Measurements from ENCODE around the gene CNTF. TPM values are rescaled to one million over a fixed set of nuclear protein-coding genes. Genes with fewer than 3 reads are reported as not detected.

The CNTF gene
- total RNA-seq, 1 experiment from 2014 or later: 1.6 TPM

DNA sequence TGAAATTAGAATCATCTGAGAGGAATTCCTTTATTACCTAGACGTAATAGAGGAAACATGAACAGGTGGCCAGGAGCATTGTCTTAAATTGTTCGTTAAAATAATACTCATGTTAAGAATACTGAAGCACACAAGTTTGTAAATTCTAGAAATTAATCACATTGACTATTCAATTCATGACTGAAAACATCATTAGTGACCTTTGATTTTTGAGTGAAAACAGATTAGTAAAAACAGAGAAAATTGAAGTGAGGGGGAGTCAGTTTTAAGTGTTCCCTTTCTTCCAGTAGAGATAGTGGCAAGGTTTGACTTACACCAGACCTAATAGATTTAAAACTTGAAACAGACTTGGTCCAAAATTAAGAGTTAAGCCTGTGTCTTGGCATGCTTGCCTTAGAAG, 42.2 kb upstream of the CNTF start:
- ATAC-seq (no peak), DNase-seq (ENCODE audit: low spot score) (no peak)
- CTCF ChIA-PET: no interaction called here
- peak overlapping the region; percentile 96 for H3K4me3 Mint-ChIP-seq
- H3K9me3 Mint-ChIP-seq: no peaks in the 10 kb centered on the region
- POLR2A ChIA-PET: no interaction called here
- H3K4me1 Mint-ChIP-seq: peaks cover 38% of the 10 kb centered on the region
- no peaks in the 10 kb centered on the region for H3K27me3 Mint-ChIP-seq (ENCODE audit: low read depth)
- peaks cover 2% of the 10 kb centered on the region for H3K36me3 Mint-ChIP-seq
- TF ChIP-seq NR3C1 (CRISPR knock-in tag; conservative IDR thresholded peaks at IDR 0.05; ENCODE audit: low read depth) (no peak), CREB1 (CRISPR knock-in tag; IDR thresholded peaks at IDR 0.05) (no peak), JUN (CRISPR knock-in tag; IDR thresholded peaks at IDR 0.05) (no peak), ESRRA (CRISPR knock-in tag; IDR thresholded peaks at IDR 0.05; ENCODE audit: borderline replicate concordance) (no peak), JAZF1 (CRISPR knock-in tag; IDR thresholded peaks at IDR 0.05) (no peak), KAT7 (CRISPR knock-in tag; IDR thresholded peaks at IDR 0.05; ENCODE audit: borderline replicate concordance) (no peak), ZNF263 (CRISPR knock-in tag; IDR thresholded peaks at IDR 0.05; ENCODE audit: low read depth) (no peak), FOXP1 (CRISPR knock-in tag; IDR thresholded peaks at IDR 0.05; ENCODE audit: borderline replicate concordance) (no peak), SMAD4 (CRISPR knock-in tag; IDR thresholded peaks at IDR 0.05) (no peak), NFYB (CRISPR knock-in tag; conservative IDR thresholded peaks at IDR 0.05; ENCODE audit: low read depth) (no peak), RELA (CRISPR knock-in tag; IDR thresholded peaks at IDR 0.05; ENCODE audit: borderline replicate concordance) (no peak)
- TF ChIP-seq, protein P1, sequence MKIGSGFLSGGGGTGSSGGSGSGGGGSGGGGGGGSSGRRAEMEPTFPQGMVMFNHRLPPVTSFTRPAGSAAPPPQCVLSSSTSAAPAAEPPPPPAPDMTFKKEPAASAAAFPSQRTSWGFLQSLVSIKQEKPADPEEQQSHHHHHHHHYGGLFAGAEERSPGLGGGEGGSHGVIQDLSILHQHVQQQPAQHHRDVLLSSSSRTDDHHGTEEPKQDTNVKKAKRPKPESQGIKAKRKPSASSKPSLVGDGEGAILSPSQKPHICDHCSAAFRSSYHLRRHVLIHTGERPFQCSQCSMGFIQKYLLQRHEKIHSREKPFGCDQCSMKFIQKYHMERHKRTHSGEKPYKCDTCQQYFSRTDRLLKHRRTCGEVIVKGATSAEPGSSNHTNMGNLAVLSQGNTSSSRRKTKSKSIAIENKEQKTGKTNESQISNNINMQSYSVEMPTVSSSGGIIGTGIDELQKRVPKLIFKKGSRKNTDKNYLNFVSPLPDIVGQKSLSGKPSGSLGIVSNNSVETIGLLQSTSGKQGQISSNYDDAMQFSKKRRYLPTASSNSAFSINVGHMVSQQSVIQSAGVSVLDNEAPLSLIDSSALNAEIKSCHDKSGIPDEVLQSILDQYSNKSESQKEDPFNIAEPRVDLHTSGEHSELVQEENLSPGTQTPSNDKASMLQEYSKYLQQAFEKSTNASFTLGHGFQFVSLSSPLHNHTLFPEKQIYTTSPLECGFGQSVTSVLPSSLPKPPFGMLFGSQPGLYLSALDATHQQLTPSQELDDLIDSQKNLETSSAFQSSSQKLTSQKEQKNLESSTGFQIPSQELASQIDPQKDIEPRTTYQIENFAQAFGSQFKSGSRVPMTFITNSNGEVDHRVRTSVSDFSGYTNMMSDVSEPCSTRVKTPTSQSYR (CRISPR knock-in tag; IDR thresholded peaks at IDR 0.05): no peak
- TF ChIP-seq, protein P2, sequence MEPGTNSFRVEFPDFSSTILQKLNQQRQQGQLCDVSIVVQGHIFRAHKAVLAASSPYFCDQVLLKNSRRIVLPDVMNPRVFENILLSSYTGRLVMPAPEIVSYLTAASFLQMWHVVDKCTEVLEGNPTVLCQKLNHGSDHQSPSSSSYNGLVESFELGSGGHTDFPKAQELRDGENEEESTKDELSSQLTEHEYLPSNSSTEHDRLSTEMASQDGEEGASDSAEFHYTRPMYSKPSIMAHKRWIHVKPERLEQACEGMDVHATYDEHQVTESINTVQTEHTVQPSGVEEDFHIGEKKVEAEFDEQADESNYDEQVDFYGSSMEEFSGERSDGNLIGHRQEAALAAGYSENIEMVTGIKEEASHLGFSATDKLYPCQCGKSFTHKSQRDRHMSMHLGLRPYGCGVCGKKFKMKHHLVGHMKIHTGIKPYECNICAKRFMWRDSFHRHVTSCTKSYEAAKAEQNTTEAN (CRISPR knock-in tag; IDR thresholded peaks at IDR 0.05): no peak
- TF ChIP-seq, protein P3, sequence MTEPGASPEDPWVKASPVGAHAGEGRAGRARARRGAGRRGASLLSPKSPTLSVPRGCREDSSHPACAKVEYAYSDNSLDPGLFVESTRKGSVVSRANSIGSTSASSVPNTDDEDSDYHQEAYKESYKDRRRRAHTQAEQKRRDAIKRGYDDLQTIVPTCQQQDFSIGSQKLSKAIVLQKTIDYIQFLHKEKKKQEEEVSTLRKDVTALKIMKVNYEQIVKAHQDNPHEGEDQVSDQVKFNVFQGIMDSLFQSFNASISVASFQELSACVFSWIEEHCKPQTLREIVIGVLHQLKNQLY (CRISPR knock-in tag; IDR thresholded peaks at IDR 0.05): no peak
- peak overlapping the region; percentile 98; the same call in 1 of the 2 replicates for H3K27ac Mint-ChIP-seq

DNA sequence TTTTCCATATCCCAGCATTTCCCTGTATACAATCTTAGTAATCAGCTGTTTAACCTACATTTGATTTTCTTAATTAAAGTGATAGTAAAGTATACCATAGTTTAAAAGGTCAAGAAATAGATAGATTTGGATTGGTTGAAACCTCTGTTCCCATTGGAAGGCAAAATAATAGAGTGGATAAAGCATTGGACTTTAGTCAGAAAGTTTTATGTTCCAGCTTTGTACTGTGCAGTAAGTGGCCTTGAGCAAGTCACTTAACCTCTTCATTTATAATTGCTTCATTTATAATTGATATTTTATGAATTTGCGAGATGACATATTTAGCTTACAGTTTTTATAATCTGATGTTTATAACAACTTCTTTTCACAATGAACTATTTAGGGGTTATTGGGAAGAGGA, 40.0 kb upstream of the CNTF start:
- CTCF ChIA-PET: interaction anchor here (0.7 to 1.3 kb wide), 2 partner anchors 15 to 589 kb away, joined by 3 to 4 read pairs; no protein-coding TSS in a partner anchor
- H3K9me3 Mint-ChIP-seq: no peaks in the 10 kb centered on the region
- H3K27ac Mint-ChIP-seq: no peak overlapping the region
- TF ChIP-seq ESRRA (CRISPR knock-in tag; IDR thresholded peaks at IDR 0.05; ENCODE audit: borderline replicate concordance): no peak
- TF ChIP-seq OVOL2 (CRISPR knock-in tag; IDR thresholded peaks at IDR 0.05; ENCODE audit: borderline replicate concordance): no peak
- no peaks in the 10 kb centered on the region for H3K27me3 Mint-ChIP-seq (ENCODE audit: low read depth)
- no peak for DNase-seq (ENCODE audit: low spot score)
- peaks cover 13% of the 10 kb centered on the region for H3K36me3 Mint-ChIP-seq
- H3K4me3 Mint-ChIP-seq: no peak overlapping the region
- POLR2A ChIA-PET: no interaction called here
- H3K4me1 Mint-ChIP-seq: peaks cover 28% of the 10 kb centered on the region
- ATAC-seq: no peak

DNA sequence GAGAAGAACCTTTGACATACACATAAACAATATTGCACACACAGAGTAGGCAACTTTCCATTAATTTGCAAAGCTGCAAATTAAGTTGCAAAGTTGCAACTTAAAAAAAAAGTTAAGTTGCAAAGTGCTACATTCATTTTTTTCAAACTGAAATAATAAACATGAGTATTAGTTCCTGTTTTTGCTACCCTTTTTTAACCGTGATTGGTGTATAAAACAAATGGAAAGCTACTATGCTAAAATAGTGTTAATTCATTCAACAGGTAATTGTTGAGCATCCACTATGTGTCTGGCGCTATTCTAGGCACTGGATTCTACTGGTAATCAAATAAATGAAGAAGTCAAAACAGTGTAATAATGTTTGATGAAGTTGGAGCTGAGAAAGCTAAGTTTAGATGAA, 35.5 kb upstream of the CNTF start:
- no peaks in the 10 kb centered on the region for H3K9me3 Mint-ChIP-seq
- peaks cover 8% of the 10 kb centered on the region for H3K4me1 Mint-ChIP-seq
- no peak overlapping the region; the same call in 1 of the 2 replicates for H3K27ac Mint-ChIP-seq
- no peak for DNase-seq (ENCODE audit: low spot score)
- no peak overlapping the region for H3K4me3 Mint-ChIP-seq
- H3K27me3 Mint-ChIP-seq (ENCODE audit: low read depth): no peaks in the 10 kb centered on the region
- POLR2A ChIA-PET: no interaction called here
- no peak for TF ChIP-seq ZNF416 (CRISPR knock-in tag; IDR thresholded peaks at IDR 0.05)
- TF ChIP-seq ATF1 (CRISPR knock-in tag; IDR thresholded peaks at IDR 0.05): no peak
- TF ChIP-seq, protein P4, sequence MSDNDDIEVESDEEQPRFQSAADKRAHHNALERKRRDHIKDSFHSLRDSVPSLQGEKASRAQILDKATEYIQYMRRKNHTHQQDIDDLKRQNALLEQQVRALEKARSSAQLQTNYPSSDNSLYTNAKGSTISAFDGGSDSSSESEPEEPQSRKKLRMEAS (CRISPR knock-in tag; IDR thresholded peaks at IDR 0.05): no peak
- TF ChIP-seq ESRRA (CRISPR knock-in tag; IDR thresholded peaks at IDR 0.05; ENCODE audit: borderline replicate concordance): no peak
- no peak for TF ChIP-seq TEAD1 (CRISPR knock-in tag; IDR thresholded peaks at IDR 0.05)
- TF ChIP-seq JAZF1 (CRISPR knock-in tag; IDR thresholded peaks at IDR 0.05): no peak
- no peak for TF ChIP-seq PRRX2 (CRISPR knock-in tag; IDR thresholded peaks at IDR 0.05)
- no peak for TF ChIP-seq ZNF263 (CRISPR knock-in tag; IDR thresholded peaks at IDR 0.05; ENCODE audit: low read depth)
- TF ChIP-seq, protein P5, sequence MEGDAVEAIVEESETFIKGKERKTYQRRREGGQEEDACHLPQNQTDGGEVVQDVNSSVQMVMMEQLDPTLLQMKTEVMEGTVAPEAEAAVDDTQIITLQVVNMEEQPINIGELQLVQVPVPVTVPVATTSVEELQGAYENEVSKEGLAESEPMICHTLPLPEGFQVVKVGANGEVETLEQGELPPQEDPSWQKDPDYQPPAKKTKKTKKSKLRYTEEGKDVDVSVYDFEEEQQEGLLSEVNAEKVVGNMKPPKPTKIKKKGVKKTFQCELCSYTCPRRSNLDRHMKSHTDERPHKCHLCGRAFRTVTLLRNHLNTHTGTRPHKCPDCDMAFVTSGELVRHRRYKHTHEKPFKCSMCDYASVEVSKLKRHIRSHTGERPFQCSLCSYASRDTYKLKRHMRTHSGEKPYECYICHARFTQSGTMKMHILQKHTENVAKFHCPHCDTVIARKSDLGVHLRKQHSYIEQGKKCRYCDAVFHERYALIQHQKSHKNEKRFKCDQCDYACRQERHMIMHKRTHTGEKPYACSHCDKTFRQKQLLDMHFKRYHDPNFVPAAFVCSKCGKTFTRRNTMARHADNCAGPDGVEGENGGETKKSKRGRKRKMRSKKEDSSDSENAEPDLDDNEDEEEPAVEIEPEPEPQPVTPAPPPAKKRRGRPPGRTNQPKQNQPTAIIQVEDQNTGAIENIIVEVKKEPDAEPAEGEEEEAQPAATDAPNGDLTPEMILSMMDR (IDR thresholded peaks at IDR 0.05): no peak
- TF ChIP-seq NR1H2 (CRISPR knock-in tag; IDR thresholded peaks at IDR 0.05): no peak
- TF ChIP-seq, protein P6, sequence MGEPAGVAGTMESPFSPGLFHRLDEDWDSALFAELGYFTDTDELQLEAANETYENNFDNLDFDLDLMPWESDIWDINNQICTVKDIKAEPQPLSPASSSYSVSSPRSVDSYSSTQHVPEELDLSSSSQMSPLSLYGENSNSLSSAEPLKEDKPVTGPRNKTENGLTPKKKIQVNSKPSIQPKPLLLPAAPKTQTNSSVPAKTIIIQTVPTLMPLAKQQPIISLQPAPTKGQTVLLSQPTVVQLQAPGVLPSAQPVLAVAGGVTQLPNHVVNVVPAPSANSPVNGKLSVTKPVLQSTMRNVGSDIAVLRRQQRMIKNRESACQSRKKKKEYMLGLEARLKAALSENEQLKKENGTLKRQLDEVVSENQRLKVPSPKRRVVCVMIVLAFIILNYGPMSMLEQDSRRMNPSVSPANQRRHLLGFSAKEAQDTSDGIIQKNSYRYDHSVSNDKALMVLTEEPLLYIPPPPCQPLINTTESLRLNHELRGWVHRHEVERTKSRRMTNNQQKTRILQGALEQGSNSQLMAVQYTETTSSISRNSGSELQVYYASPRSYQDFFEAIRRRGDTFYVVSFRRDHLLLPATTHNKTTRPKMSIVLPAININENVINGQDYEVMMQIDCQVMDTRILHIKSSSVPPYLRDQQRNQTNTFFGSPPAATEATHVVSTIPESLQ (CRISPR knock-in tag; IDR thresholded peaks at IDR 0.05): no peak
- no peak for ATAC-seq
- CTCF ChIA-PET: interaction anchor here (1.2 kb wide), 2 partner anchors 19 to 63 kb away, joined by 3 read pairs; no protein-coding TSS in a partner anchor
- H3K36me3 Mint-ChIP-seq: peaks cover 13% of the 10 kb centered on the region
